GM18520 (cell line): ENCODE results near the gene MYBPH.

Experiments
- ATAC-seq: cut with Tn5 transposase; IDR thresholded peaks from one replicate; pipeline ENCODE4 v1.9.1; 2021; ENCODE audit not compliant: unreplicated experiment

Gene MYBPH

DNA sequence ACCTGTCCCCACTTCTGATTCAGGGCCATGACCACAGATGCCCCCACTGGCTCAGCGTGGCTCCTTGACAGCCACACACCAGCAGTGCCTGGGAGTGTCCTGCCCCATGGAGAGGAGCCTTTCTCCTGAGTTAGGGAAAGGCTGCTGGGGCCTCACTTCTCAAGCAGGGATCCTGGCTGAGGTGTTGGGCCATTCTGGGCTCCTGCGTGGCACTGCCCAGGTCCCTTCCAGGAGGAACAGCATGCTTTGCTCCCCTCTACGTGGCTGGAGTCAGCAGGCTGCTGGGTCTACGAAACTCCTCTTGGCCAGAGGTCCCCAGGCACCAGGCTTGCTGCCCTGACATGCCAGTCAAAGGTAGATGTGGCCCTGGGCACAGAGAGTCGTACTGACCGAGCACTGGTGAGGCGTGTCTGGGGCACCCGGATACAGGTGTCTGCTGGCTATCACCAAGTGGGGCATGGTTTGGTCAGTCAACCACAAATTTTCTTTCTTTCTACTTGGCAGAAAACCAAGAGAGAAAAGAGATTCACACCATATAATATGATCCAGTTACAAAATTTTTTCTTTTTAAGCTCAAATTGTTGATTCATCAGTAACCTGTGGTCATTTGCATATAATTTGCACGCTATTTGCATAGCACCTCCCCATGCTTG lies 44.0 kb downstream of the MYBPH start:
- ATAC-seq = no peak

DNA sequence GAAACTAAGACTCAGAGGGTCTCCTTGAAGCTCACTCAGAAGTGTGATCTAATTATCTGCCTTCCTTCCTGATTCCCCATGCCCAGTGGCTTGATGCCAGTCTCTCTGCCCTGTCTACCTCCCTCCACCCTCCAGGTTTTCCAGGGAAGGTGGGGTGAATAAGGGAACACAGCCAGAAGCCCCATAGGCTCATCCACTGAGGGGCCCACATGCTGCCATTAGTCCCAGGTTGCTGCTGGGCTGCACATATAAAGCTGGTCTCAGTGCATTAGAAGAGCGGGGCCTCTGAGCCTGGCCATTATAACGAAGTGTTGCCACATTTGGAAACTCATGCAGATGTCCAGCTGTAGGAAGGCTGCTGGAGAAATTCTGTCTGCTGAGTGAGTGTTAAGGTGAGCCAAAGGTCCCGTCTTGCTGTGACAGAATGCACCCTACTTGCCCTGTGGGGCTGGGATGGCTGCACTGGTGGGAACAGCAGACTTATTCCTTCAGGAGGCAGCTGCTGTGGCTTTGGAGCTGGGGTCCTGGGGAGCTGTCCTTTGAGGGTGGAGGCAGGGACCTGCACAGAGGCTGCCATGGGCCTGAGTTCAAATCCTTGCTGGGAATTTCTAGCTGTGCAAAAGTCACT lies 45.2 kb downstream of the MYBPH start:
- no peak for ATAC-seq

DNA sequence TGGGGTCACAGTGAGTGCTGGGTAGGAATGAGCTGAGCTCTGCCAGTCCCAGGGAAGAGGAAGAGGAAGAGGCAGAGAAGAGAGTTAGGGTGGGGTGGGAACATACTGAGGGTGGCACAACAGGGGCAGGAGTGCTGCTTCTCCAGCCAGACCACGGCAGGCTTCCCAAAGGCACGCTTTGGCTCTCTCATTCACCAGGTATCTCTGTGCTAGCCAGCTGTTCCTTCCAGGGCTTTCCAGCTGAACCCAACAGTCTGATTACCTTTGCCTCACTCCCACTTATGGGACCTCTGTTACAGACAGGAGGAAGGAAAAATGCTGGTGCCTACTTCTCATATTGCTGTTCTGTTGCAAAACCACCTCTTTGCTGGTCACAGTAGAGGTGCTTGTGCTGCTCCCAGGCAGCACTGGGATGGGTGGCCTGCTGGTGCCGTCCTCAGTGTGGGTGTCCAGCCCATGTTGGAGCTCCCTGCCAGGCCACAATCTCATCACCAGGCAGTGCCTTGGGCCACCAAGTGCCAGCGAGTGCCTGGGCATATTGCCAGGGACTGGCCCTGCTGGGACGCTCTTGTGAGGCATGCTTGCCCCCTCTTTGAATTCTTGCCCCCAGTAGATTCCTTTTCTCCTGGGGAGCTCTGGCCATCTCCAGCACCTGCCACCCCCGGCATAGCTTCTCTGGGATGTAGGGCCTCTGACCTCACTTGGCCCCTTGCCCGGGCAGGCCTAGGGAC lies 46.0 kb downstream of the MYBPH start:
- no peak for ATAC-seq

DNA sequence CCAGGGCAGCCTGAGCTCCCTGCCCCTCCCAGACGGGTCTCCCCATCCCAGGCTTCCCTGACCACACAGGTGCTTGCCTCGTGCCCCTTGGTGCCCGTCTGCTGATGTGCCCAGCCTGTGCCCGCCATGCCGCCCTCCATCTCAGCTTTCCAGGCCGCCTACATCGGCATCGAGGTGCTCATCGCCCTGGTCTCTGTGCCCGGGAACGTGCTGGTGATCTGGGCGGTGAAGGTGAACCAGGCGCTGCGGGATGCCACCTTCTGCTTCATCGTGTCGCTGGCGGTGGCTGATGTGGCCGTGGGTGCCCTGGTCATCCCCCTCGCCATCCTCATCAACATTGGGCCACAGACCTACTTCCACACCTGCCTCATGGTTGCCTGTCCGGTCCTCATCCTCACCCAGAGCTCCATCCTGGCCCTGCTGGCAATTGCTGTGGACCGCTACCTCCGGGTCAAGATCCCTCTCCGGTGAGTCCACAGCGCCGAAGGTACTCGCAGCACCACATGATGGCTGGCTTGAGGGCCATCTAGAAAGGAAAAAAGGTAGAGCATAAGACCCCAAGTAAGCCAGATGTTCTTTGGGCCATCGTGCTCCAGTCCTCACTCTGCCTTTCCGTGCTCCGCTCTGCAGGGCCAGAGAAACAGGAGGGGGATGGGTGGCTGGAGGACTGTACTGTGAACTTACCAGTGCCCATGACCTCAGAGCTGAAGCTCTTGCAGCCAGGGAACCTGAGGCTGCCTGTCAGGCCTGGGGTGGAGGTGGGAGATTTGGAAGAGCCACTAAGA lies 46.7 kb downstream of the MYBPH start:
- no peak for ATAC-seq

DNA sequence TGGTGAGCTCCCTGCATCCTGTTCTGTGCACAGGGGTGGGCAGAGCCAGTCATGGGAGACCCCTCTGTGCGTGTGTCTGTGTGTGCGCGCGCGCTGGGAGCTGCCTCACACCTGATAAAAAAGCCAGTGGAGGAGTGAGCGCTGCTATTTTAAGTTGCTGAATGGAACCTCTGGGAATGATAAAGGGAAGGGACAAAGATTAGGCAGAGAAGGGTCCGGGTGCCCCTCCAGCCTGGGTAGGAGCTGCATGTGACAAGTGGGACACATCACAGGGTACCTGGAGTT lies 47.3 kb downstream of the MYBPH start:
- no peak for ATAC-seq

DNA sequence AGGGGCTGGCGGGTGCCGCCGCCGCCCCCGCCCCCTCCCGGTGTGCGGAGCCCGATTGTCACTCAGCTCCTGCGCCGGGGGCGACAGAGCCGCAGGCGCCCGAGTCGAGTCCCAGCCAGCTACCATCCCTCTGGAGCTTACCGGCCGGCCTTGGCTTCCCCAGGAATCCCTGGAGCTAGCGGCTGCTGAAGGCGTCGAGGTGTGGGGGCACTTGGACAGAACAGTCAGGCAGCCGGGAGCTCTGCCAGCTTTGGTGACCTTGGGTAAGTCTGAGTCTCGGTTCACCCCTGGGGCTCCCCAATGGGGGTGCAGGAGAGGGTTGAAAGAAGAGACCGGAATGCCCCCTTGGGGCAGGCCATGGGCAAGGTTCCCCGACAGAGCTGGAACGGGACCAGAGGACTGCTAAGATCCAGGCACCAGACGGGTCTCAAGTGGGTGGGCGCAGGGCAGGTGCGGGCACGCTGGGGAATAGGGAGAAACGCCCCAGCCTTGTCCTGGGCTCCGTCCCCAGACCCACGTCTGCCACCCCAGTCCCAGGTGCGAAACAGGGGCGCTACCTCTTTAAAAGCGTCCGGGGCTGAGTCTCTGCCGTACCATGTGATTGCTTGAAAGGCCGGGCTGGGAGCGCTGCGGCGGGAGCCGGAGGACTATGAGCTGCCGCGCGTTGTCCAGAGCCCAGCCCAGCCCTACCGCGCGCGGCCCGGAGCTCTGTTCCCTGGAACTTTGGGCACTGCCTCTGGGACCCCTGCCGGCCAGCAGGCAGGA lies 47.8 kb downstream of the MYBPH start, which contains the start of gene ADORA1:
Gene ADORA1, plus strand, starts transcription at position 61 of the 765 bp plus-strand sequence. CDS start 1,116 bp downstream, outside the sequence.
- ATAC-seq = no peak

DNA sequence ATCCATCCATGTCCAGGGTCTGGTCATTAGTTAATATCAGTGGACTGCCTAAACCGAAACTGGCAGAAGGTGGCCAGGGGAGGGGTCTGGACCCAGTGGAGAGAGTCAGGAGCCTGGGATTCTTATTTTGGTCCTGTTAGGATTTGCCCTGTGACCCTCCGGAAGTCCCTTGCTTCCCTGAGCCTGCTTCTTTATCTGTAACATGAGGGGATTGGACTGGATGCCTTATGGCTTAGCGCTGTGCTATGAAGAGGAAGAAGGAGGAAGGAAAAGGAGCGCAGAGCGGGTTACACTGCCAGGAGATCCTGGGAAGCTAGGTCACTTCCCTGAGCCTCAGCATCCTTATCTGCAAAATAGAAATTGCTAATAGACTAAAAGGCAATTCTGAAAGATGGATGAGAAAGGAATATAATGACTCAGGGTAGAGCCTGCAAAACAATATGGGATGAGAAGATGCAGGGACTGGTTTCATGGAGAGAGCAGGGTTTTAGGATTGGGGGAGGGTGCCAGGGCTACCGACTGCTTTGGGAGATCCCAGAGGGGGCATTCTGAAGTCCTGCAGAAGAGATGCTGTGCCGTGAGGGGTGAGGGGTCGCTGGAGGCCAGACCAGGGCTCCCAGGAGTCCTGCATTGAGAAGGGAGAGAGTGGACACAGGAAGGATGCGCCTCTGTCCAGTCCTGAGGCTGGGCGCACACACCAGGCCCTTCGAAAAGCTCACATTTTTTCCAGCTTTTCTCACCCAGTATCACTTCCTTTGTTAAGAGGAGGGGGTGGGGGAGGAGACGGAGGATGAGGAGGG lies 48.6 kb downstream of the MYBPH start:
- no peak for ATAC-seq

DNA sequence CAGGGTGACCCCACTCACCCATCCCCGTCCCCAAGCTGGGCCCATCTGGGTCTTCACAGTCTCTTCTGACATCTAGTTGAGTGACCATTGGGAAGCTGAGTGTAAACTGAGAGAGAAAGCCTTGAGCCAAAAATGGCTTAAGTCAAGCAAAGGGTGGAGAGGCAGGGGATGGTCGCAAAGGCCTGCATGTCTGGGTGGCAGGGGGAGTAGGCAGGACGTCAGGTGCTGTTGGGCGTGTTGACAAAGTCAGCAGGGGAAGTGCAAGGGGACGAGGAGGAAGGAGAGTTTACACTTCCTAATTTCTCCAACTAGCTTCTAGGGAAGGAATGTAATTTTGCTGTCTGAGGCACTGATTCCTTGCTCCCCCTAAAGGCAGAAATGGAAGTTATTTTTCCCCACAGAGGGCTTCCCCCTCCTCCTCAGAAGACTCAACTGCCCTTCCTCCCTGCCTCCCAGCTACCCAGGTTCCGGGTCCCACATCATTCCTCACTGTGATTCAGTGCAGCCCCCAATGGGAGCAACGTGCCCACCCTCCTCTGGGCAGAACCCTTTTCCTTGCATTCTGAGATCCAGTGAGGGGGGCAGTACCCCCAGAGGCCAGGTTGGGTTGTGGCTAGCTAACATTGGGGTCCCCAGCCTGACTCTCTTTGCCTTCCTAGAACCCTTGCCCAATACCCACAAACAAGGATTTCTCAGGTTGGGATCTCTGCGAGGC lies 49.3 kb downstream of the MYBPH start:
- ATAC-seq = no peak

DNA sequence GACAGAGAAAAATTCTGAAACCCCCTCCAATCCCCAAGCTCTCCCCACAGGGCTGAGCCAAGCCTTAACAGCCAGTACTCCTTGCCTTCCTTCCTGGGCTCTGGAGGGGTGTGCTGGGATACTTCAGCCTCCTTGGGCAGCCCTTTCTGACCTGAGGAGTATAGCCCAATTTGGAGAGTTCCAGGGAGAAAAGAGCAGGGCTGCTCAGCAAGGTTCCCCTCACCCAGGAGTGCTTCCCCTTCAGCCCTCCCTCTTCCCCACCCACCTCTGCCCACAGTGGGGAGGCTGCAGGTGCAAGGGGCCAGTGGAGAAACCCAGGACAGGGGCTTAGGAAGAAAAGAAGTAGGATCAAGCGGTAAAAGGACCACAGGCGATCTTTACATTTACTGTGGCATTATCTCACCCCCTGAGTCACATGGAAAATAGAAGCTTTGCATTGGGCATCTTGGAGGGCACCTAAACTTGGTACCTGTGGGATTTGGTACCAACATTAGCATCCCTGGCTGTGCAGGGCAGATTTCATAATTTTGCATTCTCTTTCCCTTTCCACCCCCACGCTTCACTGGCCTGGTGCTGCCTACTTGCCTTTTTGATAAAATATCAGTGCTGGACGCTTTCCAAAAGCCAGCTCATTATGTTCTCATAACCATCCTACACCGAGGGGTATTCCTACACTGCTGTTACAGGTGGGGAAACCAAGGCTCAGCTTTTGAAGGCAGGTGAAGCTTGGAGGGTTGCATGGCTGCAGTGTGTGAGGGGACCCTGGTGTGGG lies 50.9 kb downstream of the MYBPH start:
- ATAC-seq = no peak

DNA sequence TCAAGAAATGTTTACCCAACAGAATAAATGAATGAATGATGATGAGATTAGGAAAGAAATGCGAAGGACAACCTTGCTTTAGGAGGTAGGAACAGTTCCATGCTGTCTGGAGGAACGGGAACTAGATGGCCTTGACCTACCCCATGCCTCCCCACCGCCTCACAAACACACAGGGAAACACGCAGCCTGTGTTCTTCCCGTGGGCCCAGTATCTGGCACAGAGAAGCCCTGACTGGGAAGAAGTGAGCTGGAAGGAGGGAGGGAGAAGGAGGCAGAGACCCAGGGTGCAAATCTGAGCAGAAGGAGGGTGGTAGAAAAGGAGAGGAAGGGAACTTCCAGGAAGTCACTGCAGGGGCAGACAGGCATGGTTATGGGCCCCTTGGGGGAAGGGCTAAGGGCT lies 51.6 kb downstream of the MYBPH start:
- no peak for ATAC-seq

DNA sequence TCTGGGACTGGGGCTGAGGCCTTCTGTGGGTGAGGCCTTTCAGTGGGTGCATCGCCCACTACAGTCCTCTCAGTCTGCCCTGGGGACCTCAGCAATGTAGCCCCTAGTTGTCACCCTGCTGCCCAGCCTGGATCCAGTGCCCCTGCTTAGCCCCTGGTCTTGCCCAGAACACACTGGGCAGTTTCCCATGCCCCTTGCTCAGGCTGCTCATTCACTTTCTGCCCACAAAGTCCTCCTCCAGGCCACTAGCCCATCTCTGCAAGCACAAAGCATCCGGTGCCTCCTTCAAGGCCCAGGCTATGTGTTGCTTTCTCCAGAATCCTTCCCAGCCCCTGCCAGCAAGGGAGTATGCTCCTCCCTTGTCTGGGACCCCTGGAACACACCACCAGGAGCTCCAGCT lies 53.5 kb downstream of the MYBPH start:
- ATAC-seq = no peak

DNA sequence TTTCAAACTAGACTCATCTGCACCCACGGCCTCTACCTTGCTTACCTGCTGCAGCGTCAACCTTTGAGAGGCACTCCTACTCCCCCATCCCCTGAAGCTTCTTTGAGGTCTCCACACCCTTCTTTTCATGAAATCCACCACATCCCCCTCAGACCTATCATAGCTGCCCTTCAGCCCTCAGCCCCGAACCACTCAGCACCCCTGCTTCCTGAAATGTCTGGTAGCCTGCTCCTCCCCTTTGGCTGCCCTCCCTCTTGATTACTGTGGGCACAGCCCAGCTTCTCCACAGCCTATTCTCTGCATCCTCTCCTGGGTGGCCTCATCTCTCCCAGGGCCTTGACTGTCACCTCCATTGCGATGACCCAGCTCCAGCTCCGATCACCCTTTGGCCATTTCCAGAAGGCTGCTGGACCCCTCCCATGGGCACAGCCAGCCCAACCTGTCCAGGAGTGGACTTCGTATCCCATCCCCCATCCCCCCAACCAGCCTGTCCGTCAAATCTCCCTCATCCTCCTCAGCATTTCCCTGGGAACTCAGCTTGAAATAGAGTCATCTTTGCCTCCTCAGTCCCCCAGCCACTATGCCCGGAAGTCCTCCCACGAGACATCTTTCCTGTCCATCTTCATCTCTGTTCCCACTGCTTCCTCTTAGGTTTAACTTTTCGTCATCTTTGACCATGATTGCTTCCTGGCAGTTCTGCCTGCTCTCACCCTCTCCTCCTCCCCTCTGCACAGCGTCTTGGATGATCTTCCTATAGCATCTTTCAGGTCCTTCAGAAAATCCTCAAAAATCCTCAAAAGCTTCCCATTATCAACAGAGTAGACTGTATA lies 54.2 kb downstream of the MYBPH start:
- no peak for ATAC-seq

DNA sequence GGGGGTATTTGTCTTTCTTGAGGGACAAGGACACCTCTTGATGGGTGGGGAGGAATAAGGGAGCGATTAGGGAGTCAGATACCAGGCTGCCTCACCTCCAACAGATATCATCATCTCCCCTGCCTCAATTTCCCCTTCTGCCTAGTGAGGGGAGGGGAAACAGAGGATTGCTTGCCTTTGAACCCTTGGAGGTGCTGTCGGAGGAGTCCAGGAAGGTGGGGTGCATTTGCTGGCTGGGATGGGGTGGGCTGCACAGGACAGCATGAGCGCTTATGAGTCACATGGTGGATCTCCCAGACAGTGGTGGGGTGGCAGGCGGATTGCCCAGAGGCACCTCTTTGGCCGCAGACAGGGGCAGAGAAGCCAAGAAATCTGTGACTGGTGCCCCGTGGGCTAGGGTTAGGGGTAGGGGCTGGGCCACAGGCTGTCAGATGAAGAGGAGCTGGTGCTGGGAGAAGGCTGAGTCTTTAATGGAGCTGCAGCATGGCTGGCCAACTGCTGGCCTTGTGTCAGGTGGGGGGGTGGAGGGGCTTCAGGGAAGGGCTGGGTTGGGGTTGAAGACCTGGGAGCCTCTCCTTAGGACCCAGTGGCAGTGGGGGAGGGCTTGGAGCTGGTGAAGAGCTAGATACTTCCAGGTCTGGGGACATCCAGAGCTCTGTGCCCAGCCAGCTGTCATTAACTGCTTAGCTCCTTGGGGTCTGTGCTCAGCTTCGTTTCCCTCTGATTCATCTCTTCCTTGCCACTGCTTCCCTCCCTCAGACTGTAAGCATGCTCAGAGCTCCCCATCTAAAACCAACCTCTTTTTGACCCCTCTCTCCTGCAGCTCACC lies 55.1 kb downstream of the MYBPH start:
- no peak for ATAC-seq
